ENCODE results near the gene CRP.

CRP gene

GRCh38 chr1:159669338-159669737 is 45.1 kb downstream of the CRP start:
- ATAC-seq (ENCODE audit: insufficient read depth, low read depth): no peak
- H3K4me1 ChIP-seq (ENCODE audit: insufficient read depth, low read length): no peaks in the 10 kb centered on the region
- H3K9ac ChIP-seq (ENCODE audit: low read depth, low read length): no peak overlapping the region
- no peaks in the 10 kb centered on the region for H3K9me3 ChIP-seq (ENCODE audit: insufficient read depth, low read length, severe bottlenecking)
- H3K36me3 ChIP-seq (ENCODE audit: insufficient read depth, low read length): no peaks in the 10 kb centered on the region
- DNase-seq: no peak
- H2AFZ ChIP-seq (ENCODE audit: low read depth, low read length): no peak overlapping the region
- H3K27ac ChIP-seq (ENCODE audit: low read length): no peak overlapping the region
- H3K4me3 ChIP-seq (ENCODE audit: low read depth in 1 of 2, low read length in 2 of 2): no peak overlapping the region
- no peaks in the 10 kb centered on the region for H4K20me1 ChIP-seq (ENCODE audit: insufficient read depth, low read length)
- no peak overlapping the region for H3K4me2 ChIP-seq (ENCODE audit: insufficient read depth, low read length)
- TF ChIP-seq CTCF (IDR thresholded peaks at IDR 0.05; ENCODE audit: borderline replicate concordance, extremely low read depth, low read length, poor library complexity, severe bottlenecking) (no peak), EZH2 (IDR thresholded peaks at IDR 0.05; ENCODE audit: borderline replicate concordance, low read depth, low read length, severe bottlenecking) (no peak)
- H3K27me3 ChIP-seq (ENCODE audit: insufficient read depth, low read length, poor library complexity): peaks cover 10% of the 10 kb centered on the region
- no peaks in the 10 kb centered on the region for H3K79me2 ChIP-seq (ENCODE audit: insufficient read depth, low read length)

- Histone ChIP-seq H2AFZ (ENCODE audit: low read depth, low read length) (no peak overlapping the region), H3K9me3 (ENCODE audit: insufficient read depth, low read length, severe bottlenecking) (no peaks in the 10 kb centered on the region), H3K27ac (ENCODE audit: low read length) (no peak overlapping the region), H3K27me3 (ENCODE audit: insufficient read depth, low read length, poor library complexity) (peaks cover 7% of the 10 kb centered on the region), H3K79me2 (ENCODE audit: insufficient read depth, low read length) (no peaks in the 10 kb centered on the region), H3K4me3 (ENCODE audit: low read depth in 1 of 2, low read length in 2 of 2) (no peak overlapping the region), H3K9ac (ENCODE audit: low read depth, low read length) (no peak overlapping the region), H3K36me3 (ENCODE audit: insufficient read depth, low read length) (no peaks in the 10 kb centered on the region), H4K20me1 (ENCODE audit: insufficient read depth, low read length) (no peaks in the 10 kb centered on the region), H3K4me1 (ENCODE audit: insufficient read depth, low read length) (no peaks in the 10 kb centered on the region), H3K4me2 (ENCODE audit: insufficient read depth, low read length) (no peak overlapping the region)
- no peak for TF ChIP-seq EZH2 (IDR thresholded peaks at IDR 0.05; ENCODE audit: borderline replicate concordance, low read depth, low read length, severe bottlenecking)
- no peak for TF ChIP-seq CTCF (IDR thresholded peaks at IDR 0.05; ENCODE audit: borderline replicate concordance, extremely low read depth, low read length, poor library complexity, severe bottlenecking)
- no peak for DNase-seq
- no peak for ATAC-seq (ENCODE audit: insufficient read depth, low read depth)
Observed at GRCh38 chr1:159668739-159669138, 45.6 kb downstream of the CRP start.

- TF ChIP-seq CTCF (IDR thresholded peaks at IDR 0.05; ENCODE audit: borderline replicate concordance, extremely low read depth, low read length, poor library complexity, severe bottlenecking): no peak
- no peak for TF ChIP-seq EZH2 (IDR thresholded peaks at IDR 0.05; ENCODE audit: borderline replicate concordance, low read depth, low read length, severe bottlenecking)
- no peaks in the 10 kb centered on the region for H3K79me2 ChIP-seq (ENCODE audit: insufficient read depth, low read length)
- DNase-seq (no peak), ATAC-seq (ENCODE audit: insufficient read depth, low read depth) (no peak)
- H3K9me3 ChIP-seq (ENCODE audit: insufficient read depth, low read length, severe bottlenecking): no peaks in the 10 kb centered on the region
- no peaks in the 10 kb centered on the region for H3K27me3 ChIP-seq (ENCODE audit: insufficient read depth, low read length, poor library complexity)
- H3K4me3 ChIP-seq (ENCODE audit: low read depth in 1 of 2, low read length in 2 of 2): no peak overlapping the region
- no peaks in the 10 kb centered on the region for H3K36me3 ChIP-seq (ENCODE audit: insufficient read depth, low read length)
- H3K27ac ChIP-seq (ENCODE audit: low read length): no peak overlapping the region
- H3K9ac ChIP-seq (ENCODE audit: low read depth, low read length): no peak overlapping the region
- no peaks in the 10 kb centered on the region for H3K4me1 ChIP-seq (ENCODE audit: insufficient read depth, low read length)
- no peaks in the 10 kb centered on the region for H4K20me1 ChIP-seq (ENCODE audit: insufficient read depth, low read length)
- H3K4me2 ChIP-seq (ENCODE audit: insufficient read depth, low read length): no peak overlapping the region
- H2AFZ ChIP-seq (ENCODE audit: low read depth, low read length): no peak overlapping the region
Observed at GRCh38 chr1:159664247-159664646, 50.1 kb downstream of the CRP start.

- Histone ChIP-seq H3K36me3 (ENCODE audit: insufficient read depth, low read length) (no peaks in the 10 kb centered on the region), H2AFZ (ENCODE audit: low read depth, low read length) (no peak overlapping the region), H3K27me3 (ENCODE audit: insufficient read depth, low read length, poor library complexity) (no peaks in the 10 kb centered on the region), H3K4me2 (ENCODE audit: insufficient read depth, low read length) (no peak overlapping the region), H3K4me3 (ENCODE audit: low read depth in 1 of 2, low read length in 2 of 2) (no peak overlapping the region), H3K4me1 (ENCODE audit: insufficient read depth, low read length) (no peaks in the 10 kb centered on the region), H4K20me1 (ENCODE audit: insufficient read depth, low read length) (no peaks in the 10 kb centered on the region), H3K9ac (ENCODE audit: low read depth, low read length) (no peak overlapping the region), H3K27ac (ENCODE audit: low read length) (no peak overlapping the region), H3K9me3 (ENCODE audit: insufficient read depth, low read length, severe bottlenecking) (no peaks in the 10 kb centered on the region), H3K79me2 (ENCODE audit: insufficient read depth, low read length) (no peaks in the 10 kb centered on the region)
- TF ChIP-seq EZH2 (IDR thresholded peaks at IDR 0.05; ENCODE audit: borderline replicate concordance, low read depth, low read length, severe bottlenecking): no peak
- TF ChIP-seq CTCF (IDR thresholded peaks at IDR 0.05; ENCODE audit: borderline replicate concordance, extremely low read depth, low read length, poor library complexity, severe bottlenecking): no peak
- ATAC-seq (ENCODE audit: insufficient read depth, low read depth) (no peak), DNase-seq (no peak)
Observed at GRCh38 chr1:159663552-159663951, 50.8 kb downstream of the CRP start.
